ENCODE measurements around the gene TBC1D22A.
"Not testable (repeated sequence)": the region's sequence is repeated elsewhere in the genome, so short reads cannot be mapped to it uniquely, and the experiment has no call there.

Gene TBC1D22A

GRCh38 chr22:47164514-47165337 is 402.3 kb downstream of the TBC1D22A start:
- DNase-seq: no peak

- no peak for DNase-seq
These were observed 403.0 kb downstream of the TBC1D22A start for GRCh38 chr22:47165338-47166032.

GRCh38 chr22:47166033-47166404 is 403.6 kb downstream of the TBC1D22A start:
- DNase-seq: no peak

- DNase-seq: no peak
These were observed 404.1 kb downstream of the TBC1D22A start for GRCh38 chr22:47166446-47167016.

- no peak for DNase-seq
These were observed 404.6 kb downstream of the TBC1D22A start for GRCh38 chr22:47167056-47167455.

- not testable (repeated sequence) for DNase-seq
These were observed 405.5 kb downstream of the TBC1D22A start for GRCh38 chr22:47167921-47168320.

- DNase-seq: no peak
These were observed 406.0 kb downstream of the TBC1D22A start for GRCh38 chr22:47168441-47168840.

- DNase-seq: no peak
These were observed 406.7 kb downstream of the TBC1D22A start for GRCh38 chr22:47168900-47169800.

GRCh38 chr22:47169801-47170140 is 407.3 kb downstream of the TBC1D22A start:
- DNase-seq: no peak

- not testable (repeated sequence) for DNase-seq
These were observed 408.3 kb downstream of the TBC1D22A start for GRCh38 chr22:47170511-47171440.

GRCh38 chr22:47171441-47172221 is 409.2 kb downstream of the TBC1D22A start:
- no peak for DNase-seq

- DNase-seq: no peak
These were observed 410.5 kb downstream of the TBC1D22A start for GRCh38 chr22:47172771-47173534.

- DNase-seq: no peak
These were observed 411.1 kb downstream of the TBC1D22A start for GRCh38 chr22:47173535-47174021.

- no peak for DNase-seq
These were observed 411.6 kb downstream of the TBC1D22A start for GRCh38 chr22:47174096-47174495.

- DNase-seq: no peak
These were observed 412.2 kb downstream of the TBC1D22A start for GRCh38 chr22:47174671-47175112.

- DNase-seq: no peak
These were observed 412.9 kb downstream of the TBC1D22A start for GRCh38 chr22:47175151-47176025.

GRCh38 chr22:47176026-47176389 is 413.6 kb downstream of the TBC1D22A start:
- DNase-seq: no peak

GRCh38 chr22:47176573-47177333 is 414.3 kb downstream of the TBC1D22A start:
- no peak for DNase-seq

Measured in stimulated activated CD4-positive, alpha-beta T cell treated with anti-CD3 and anti-CD28 coated beads, Interleukin-1b, Interleukin-23, amount 100 ng/mL, for 48 hours (primary cell).